Nephron progenitor cell (in vitro differentiated cells): ENCODE measurements around the gene ANKZF1.
A peak's percentile ranks its signal among the peaks of the same experiment; 100 is the strongest.

Experiments
- DNase-seq: peaks from one replicate; pipeline ENCODE4 v3.0.0; 2021
- H3K27ac Mint-ChIP-seq: 2 replicates; pipeline ENCODE4 v1.8.0; 2021; ENCODE audit warnings: mild to moderate bottlenecking, moderate library complexity, mixed read lengths
- H3K27me3 Mint-ChIP-seq: 2 replicates; pipeline ENCODE4 v1.8.0; 2021; ENCODE audit warnings: mild to moderate bottlenecking, low read depth, mixed read lengths; ENCODE audit not compliant: poor library complexity
- H3K36me3 Mint-ChIP-seq: 2 replicates; pipeline ENCODE4 v1.8.0; 2021; ENCODE audit warnings: low read depth, mixed read lengths
- H3K4me1 Mint-ChIP-seq: 2 replicates; pipeline ENCODE4 v1.8.0; 2021; ENCODE audit warnings: mixed read lengths
- H3K4me3 Mint-ChIP-seq: 2 replicates; pipeline ENCODE4 v1.8.0; 2021; ENCODE audit warnings: mild to moderate bottlenecking, moderate library complexity, mixed read lengths
- H3K9me3 Mint-ChIP-seq: 2 replicates; pipeline ENCODE4 v1.8.0; 2021; ENCODE audit warnings: mild to moderate bottlenecking, moderate library complexity, mixed read lengths
- TF ChIP-seq, protein P1 (sequence below): fragments of 200-600 bp; sonication (generic); IDR thresholded peaks from 2 replicates; pipeline ENCODE4 v1.5.0; 2021; ENCODE audit warnings: antibody characterized with exemption

Gene ANKZF1

DNA sequence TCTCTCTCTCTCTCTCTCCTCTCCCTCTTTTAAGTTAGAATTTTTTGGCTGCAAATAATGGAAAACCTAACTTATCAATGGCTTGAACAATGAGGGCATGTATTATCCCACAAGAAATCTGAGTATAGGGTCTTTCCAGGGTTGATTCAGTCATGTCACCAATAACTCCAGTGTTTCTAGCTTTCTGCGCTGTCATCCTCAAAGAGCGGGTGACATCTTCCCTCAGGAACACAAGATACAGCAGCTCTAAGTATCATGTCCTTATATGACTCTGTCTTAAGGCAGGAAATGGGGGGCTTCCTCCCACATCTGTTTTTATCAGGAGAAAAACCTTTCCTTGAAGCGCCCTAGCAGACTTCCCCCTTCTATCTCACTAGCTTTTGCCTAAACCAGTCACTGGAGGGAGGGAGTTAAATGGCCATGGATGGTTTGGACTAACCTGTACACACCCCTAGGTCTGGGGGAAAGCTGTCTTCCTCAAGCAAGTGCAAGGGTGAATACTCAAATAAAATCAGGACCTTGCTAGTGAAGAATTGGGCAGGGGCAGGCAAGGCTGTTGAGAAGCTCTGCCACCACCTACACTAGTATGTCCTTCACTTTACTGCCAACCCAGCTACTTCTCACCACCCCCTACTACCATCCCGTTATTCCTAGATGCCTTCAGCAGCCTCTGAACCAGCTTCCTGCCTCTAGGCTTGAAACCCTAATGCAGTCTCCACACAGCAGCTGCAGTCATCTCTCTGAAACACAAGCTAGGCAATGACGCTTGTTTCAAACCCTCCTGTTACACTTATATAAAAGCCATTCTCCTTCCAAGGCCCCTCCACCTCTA, 31.6 kb downstream of the ANKZF1 start:
- H3K36me3 Mint-ChIP-seq = no peaks in the 10 kb centered on the region
- H3K9me3 Mint-ChIP-seq = no peaks in the 10 kb centered on the region
- peaks cover 82% of the 10 kb centered on the region for H3K27me3 Mint-ChIP-seq
- no peak overlapping the region for H3K4me3 Mint-ChIP-seq
- no peak overlapping the region for H3K27ac Mint-ChIP-seq
- no peaks in the 10 kb centered on the region for H3K4me1 Mint-ChIP-seq
- DNase-seq = no peak
- TF ChIP-seq, protein P1, sequence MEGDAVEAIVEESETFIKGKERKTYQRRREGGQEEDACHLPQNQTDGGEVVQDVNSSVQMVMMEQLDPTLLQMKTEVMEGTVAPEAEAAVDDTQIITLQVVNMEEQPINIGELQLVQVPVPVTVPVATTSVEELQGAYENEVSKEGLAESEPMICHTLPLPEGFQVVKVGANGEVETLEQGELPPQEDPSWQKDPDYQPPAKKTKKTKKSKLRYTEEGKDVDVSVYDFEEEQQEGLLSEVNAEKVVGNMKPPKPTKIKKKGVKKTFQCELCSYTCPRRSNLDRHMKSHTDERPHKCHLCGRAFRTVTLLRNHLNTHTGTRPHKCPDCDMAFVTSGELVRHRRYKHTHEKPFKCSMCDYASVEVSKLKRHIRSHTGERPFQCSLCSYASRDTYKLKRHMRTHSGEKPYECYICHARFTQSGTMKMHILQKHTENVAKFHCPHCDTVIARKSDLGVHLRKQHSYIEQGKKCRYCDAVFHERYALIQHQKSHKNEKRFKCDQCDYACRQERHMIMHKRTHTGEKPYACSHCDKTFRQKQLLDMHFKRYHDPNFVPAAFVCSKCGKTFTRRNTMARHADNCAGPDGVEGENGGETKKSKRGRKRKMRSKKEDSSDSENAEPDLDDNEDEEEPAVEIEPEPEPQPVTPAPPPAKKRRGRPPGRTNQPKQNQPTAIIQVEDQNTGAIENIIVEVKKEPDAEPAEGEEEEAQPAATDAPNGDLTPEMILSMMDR = no peak

DNA sequence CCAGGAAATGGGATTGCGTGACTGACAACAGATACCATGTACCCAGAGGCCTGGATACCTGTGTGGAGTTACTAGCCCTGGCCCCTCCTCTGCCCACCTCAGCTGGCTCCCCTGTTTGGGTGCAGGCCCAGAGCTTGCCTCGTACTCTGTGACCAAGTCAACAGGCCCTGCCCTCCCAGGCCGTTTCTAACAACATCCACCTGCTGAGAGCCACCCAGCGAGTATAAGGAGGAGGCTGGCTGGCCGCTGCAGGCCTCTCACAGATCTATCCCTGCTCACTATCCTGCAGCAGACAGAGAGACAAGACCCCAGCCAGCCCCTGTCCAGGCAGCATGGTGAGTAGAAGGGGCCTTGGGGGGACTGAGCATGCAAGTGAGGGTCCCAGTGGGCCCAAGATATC, 36.6 kb downstream of the ANKZF1 start:
- H3K27ac Mint-ChIP-seq = no peak overlapping the region
- H3K4me3 Mint-ChIP-seq = no peak overlapping the region
- TF ChIP-seq, protein P1 = no peak
- peaks cover 58% of the 10 kb centered on the region for H3K27me3 Mint-ChIP-seq
- DNase-seq = no peak
- H3K9me3 Mint-ChIP-seq = no peaks in the 10 kb centered on the region
- H3K36me3 Mint-ChIP-seq = no peaks in the 10 kb centered on the region
- H3K4me1 Mint-ChIP-seq = no peaks in the 10 kb centered on the region

DNA sequence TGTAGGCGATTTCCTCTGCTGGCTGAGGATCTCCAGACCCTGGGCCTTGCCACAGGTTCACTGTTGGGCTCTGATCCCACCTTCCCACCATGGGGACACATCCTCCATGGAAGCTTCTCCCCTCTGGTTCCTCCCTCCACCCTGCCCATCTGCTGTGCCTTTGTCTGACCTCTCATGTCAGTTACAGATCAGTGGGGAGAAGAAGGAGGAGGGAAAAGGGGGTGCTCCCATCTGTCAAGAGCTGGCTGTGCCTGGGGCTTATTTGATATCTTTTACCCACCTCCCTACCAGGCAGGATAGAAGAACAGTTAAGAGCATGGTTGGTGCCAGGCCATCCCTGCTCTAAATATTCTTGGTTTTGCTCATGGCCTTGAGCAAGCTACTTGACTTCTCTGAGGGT, 37.3 kb downstream of the ANKZF1 start:
- TF ChIP-seq, protein P1 = no peak
- H3K4me1 Mint-ChIP-seq = no peaks in the 10 kb centered on the region
- peaks cover 57% of the 10 kb centered on the region for H3K27me3 Mint-ChIP-seq
- no peak overlapping the region for H3K27ac Mint-ChIP-seq
- DNase-seq = no peak
- H3K36me3 Mint-ChIP-seq = no peaks in the 10 kb centered on the region
- no peaks in the 10 kb centered on the region for H3K9me3 Mint-ChIP-seq
- no peak overlapping the region for H3K4me3 Mint-ChIP-seq

DNA sequence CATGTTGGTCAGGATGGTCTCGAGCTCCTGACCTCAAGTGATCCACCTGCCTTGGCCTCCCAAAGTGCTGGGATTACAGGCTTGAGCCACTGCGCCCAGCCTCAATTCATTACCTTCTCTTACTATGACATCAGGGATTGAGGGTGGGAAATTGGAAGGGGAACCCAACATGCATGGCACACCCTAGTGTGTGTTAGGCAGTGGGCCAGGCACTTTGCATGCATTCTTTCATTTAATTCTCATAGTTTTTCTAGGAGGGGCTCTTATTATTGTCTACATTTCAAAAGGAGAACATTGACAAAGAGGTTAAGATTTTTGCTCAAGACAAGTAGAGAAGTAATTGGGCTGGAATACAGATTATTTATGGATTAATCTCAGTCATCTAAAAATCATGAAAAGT, 38.7 kb downstream of the ANKZF1 start:
- no peaks in the 10 kb centered on the region for H3K4me1 Mint-ChIP-seq
- peaks cover 54% of the 10 kb centered on the region for H3K27me3 Mint-ChIP-seq
- H3K4me3 Mint-ChIP-seq = no peak overlapping the region
- H3K27ac Mint-ChIP-seq = no peak overlapping the region
- TF ChIP-seq, protein P1 = no peak
- no peak for DNase-seq
- H3K36me3 Mint-ChIP-seq = no peaks in the 10 kb centered on the region
- H3K9me3 Mint-ChIP-seq = no peaks in the 10 kb centered on the region

DNA sequence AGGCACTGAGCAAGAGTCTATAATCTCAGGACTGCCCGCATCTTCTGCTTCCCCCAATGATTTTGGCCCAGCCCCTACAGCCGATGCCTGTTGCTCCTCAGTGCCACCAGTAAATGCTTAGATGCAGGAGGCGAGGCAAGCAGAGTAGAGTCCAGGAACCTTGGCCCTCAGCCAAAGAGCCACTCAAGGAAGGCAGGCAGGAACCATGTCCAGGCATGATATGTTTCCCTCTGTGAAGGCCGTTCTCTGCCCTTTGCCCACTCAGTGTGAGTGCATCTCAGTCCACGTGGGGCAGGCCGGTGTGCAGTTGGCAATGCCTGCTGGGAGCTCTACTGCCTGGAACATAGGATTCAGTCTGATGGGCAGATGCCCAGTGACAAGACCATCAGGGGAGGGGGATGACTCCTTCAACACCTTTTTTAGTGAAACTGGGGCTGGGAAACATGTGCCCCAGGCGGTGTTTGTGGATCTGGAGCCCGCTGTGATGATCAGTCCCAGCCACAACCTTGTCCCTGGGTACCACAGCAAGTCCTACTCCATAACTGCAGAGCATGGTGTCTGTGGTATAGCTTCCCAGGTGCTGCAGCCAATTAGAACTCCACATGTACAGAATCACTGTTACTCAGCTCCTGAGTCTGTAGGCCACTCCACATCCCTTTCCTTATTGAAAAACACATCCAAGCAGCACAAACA, 39.9 kb downstream of the ANKZF1 start:
- DNase-seq = no peak
- no peaks in the 10 kb centered on the region for H3K9me3 Mint-ChIP-seq
- peaks cover 46% of the 10 kb centered on the region for H3K27me3 Mint-ChIP-seq
- TF ChIP-seq, protein P1 = no peak
- no peaks in the 10 kb centered on the region for H3K36me3 Mint-ChIP-seq
- H3K27ac Mint-ChIP-seq = no peak overlapping the region
- peaks cover 3% of the 10 kb centered on the region for H3K4me1 Mint-ChIP-seq
- no peak overlapping the region for H3K4me3 Mint-ChIP-seq

DNA sequence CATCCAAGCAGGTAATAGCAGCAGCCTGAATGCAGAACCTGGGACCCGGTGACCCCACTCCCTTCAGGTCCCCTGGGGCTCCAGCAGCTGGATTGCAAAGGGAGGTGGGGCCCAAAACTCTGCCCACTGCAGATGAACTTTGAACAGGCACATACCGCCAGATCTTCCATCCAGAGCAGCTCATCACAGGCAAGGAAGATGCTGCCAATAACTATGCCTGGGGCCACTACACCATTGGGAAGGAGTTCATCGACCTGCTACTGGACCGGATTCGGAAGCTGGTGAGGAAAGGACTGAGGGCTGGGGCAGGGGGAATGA, 40.4 kb downstream of the ANKZF1 start:
- Mint-ChIP-seq H3K9me3 (no peaks in the 10 kb centered on the region), H3K27me3 (peaks cover 41% of the 10 kb centered on the region), H3K27ac (peak overlapping the region; percentile 59), H3K36me3 (no peaks in the 10 kb centered on the region), H3K4me3 (no peak overlapping the region), H3K4me1 (peaks cover 9% of the 10 kb centered on the region)
- no peak for DNase-seq
- TF ChIP-seq, protein P1 = no peak
